Ovary (tissue), 3 donors: ENCODE results near the gene SLC22A23.

ENCODE experiments used
- CTCF ChIP-seq, 3 donors: fragments of 450-650 bp in 2 of 3; fragments of 200-600 bp in 1 of 3; IDR thresholded peaks; one replicate each; pipeline versions ENCODE4 v1.5.1 to v1.8.0; 2016 to 2022; ENCODE audit warnings: antibody characterized with exemption in 3 of 3, mild to moderate bottlenecking in 1 of 3
- EP300 ChIP-seq: sonication (generic); formaldehyde crosslinking; IDR thresholded peaks from one replicate; pipeline ENCODE4 v1.6.1; 2017; ENCODE audit warnings: antibody characterized with exemption
- donor health status: DM: no; HTN: no; CAD: no.

- TF ChIP-seq CTCF (IDR thresholded peaks at IDR 0.05) (no peak), EP300 (no peak)
These were observed 222.9 kb downstream of the SLC22A23 start for GRCh38 chr6:3233904-3234303.
